Measurements from ENCODE around the gene SMURF2. TPM values are rescaled to one million over a fixed set of nuclear protein-coding genes. Genes with fewer than 3 reads are reported as not detected.

SMURF2 gene
- total RNA-seq, 1 donor from 2014 or later = 69.2 TPM

- Mint-ChIP-seq H3K27me3 (ENCODE audit: unreplicated experiment) (peaks cover 24% of the 10 kb centered on the region), H3K4me1 (ENCODE audit: unreplicated experiment) (peaks cover 75% of the 10 kb centered on the region), H3K9me3 (ENCODE audit: unreplicated experiment) (no peaks in the 10 kb centered on the region), H3K36me3 (ENCODE audit: low read depth, unreplicated experiment) (peaks cover 74% of the 10 kb centered on the region), H3K27ac (ENCODE audit: unreplicated experiment) (peak overlapping the region; percentile 55), H3K4me3 (ENCODE audit: unreplicated experiment) (peak overlapping the region; percentile 88)
- no peak for DNase-seq (ENCODE audit: low spot score)
- no peak for TF ChIP-seq CTCF (IDR thresholded peaks at IDR 0.05; ENCODE audit: unreplicated experiment)
Observed at GRCh38 chr17:64499805-64500486, 162.2 kb downstream of the SMURF2 start.

GRCh38 chr17:64498308-64499203 is 163.6 kb downstream of the SMURF2 start:
- peaks cover 66% of the 10 kb centered on the region for H3K36me3 Mint-ChIP-seq (ENCODE audit: low read depth, unreplicated experiment)
- DNase-seq (ENCODE audit: low spot score) = no peak
- TF ChIP-seq CTCF (IDR thresholded peaks at IDR 0.05; ENCODE audit: unreplicated experiment) = no peak
- peak overlapping the region; percentile 11 for H3K4me3 Mint-ChIP-seq (ENCODE audit: unreplicated experiment)
- peaks cover 63% of the 10 kb centered on the region for H3K4me1 Mint-ChIP-seq (ENCODE audit: unreplicated experiment)
- peaks cover 25% of the 10 kb centered on the region for H3K27me3 Mint-ChIP-seq (ENCODE audit: unreplicated experiment)
- no peaks in the 10 kb centered on the region for H3K9me3 Mint-ChIP-seq (ENCODE audit: unreplicated experiment)
- H3K27ac Mint-ChIP-seq (ENCODE audit: unreplicated experiment) = peak overlapping the region; percentile 53

GRCh38 chr17:64497565-64498035 is 164.5 kb downstream of the SMURF2 start:
- H3K4me1 Mint-ChIP-seq (ENCODE audit: unreplicated experiment) = peaks cover 56% of the 10 kb centered on the region
- no peak for DNase-seq (ENCODE audit: low spot score)
- no peak for TF ChIP-seq CTCF (IDR thresholded peaks at IDR 0.05; ENCODE audit: unreplicated experiment)
- H3K9me3 Mint-ChIP-seq (ENCODE audit: unreplicated experiment) = no peaks in the 10 kb centered on the region
- peak overlapping the region; percentile 99 for H3K4me3 Mint-ChIP-seq (ENCODE audit: unreplicated experiment)
- peaks cover 57% of the 10 kb centered on the region for H3K36me3 Mint-ChIP-seq (ENCODE audit: low read depth, unreplicated experiment)
- peak overlapping the region; percentile 86 for H3K27ac Mint-ChIP-seq (ENCODE audit: unreplicated experiment)
- peaks cover 23% of the 10 kb centered on the region for H3K27me3 Mint-ChIP-seq (ENCODE audit: unreplicated experiment)

DNA sequence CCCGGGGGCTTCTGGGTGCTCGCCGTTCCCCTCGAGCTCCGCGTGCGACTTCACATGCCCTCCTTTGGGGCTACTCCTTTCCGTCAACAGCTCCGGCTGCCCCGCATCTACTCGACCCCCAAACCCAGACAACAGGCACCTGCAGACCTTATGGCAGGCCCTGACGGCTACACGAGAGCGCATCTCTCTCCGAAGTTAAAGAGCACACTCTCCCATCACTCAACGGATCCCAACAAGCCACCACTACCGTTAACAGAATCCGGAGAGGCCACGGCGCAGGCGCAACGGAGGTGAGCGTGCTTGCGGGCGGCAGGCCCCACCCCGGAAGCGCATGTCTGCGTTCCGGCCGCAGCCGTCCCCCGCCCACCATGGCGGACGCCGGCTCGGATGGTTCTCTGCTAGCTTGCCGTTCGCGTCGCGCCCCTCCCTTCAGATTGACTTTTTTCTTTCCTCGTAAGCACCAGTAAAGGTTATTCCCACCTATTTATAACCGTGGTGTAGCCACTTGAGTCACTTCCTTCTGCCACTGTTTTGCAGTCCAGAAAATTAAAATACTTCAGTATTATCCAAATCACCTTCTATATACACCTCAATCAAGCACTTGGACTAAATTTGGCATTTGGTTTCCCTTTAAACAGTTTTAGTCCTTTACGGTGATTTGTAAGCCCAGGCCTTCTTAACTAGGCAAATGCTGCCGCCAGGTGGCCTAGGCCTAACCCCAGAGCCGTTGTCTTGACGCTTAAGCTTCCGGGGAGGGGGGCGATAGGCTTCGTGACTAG is 165.1 kb downstream of the SMURF2 start, which contains the start of gene POLG2:
POLG2 (minus strand) TSS at position 269 of the 779 bp plus-strand sequence; CDS start at position 183, 86 bp downstream.
- peaks cover 51% of the 10 kb centered on the region for H3K36me3 Mint-ChIP-seq (ENCODE audit: low read depth, unreplicated experiment)

More for the DNA sequence above, 165.1 kb downstream of the SMURF2 start, which contains the start of gene POLG2:
- H3K4me1 Mint-ChIP-seq (ENCODE audit: unreplicated experiment) = peaks cover 52% of the 10 kb centered on the region
- peaks cover 21% of the 10 kb centered on the region for H3K27me3 Mint-ChIP-seq (ENCODE audit: unreplicated experiment)
- peak; percentile 89 for DNase-seq (ENCODE audit: low spot score)
- H3K9me3 Mint-ChIP-seq (ENCODE audit: unreplicated experiment) = no peaks in the 10 kb centered on the region
- TF ChIP-seq CTCF (IDR thresholded peaks at IDR 0.05; ENCODE audit: unreplicated experiment) = peak; percentile 42
- H3K4me3 Mint-ChIP-seq (ENCODE audit: unreplicated experiment) = peak within 1 kb of the TSS; percentile 99
- H3K27ac Mint-ChIP-seq (ENCODE audit: unreplicated experiment) = peak within 1 kb of the TSS; percentile 90
